ENCODE measurements around the gene FCRL3.

The FCRL3 gene

DNA sequence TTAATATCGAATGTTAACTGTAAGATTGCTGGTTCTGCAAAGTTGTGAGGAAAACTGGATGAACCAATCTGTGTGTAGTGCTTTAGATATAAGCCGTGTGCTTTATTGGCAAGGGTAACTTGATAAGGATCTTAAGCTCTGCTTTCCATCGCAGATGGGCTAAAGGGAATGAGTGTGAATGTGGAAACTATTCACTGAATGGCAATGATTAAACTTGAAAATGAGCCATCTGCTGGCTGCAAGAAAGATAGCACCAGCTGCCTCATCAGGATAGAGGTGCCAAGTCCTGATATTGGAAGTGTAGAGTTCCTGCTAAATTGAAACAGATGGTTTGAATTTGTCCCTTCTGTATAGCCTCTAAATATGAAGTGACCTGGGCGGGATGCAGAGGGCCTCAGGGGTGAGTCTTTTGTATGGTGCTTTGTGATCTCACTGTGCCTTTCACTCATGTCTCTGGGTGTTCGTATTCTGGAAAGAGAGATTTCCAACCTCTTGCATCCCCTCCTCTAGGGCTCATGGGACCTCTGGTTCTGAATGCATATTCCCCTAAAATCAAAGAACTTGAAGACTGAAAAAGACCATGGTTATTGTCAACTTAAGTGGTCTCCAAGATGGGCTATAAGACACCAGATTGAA is 9.2 kb downstream of the FCRL3 start:
- peaks cover 86% of the 10 kb centered on the region for H3K79me2 ChIP-seq (ENCODE audit: insufficient read depth, low read length)
- H4K20me1 ChIP-seq (ENCODE audit: low read depth, low read length): 0 out of 2 replicates have a peak, but pooled peaks cover 6% of the 10 kb centered on the region
- peak overlapping the region; percentile 44 for H3K4me2 ChIP-seq (ENCODE audit: low read depth, low read length, poor library complexity, severe bottlenecking)
- H3K36me3 ChIP-seq (ENCODE audit: low read length): peaks cover 76% of the 10 kb centered on the region
- H3K9me3 ChIP-seq (ENCODE audit: insufficient read depth, low read length): no peaks in the 10 kb centered on the region
- H3F3A ChIP-seq (ENCODE audit: insufficient read depth): peaks cover 77% of the 10 kb centered on the region
- H3K4me3 ChIP-seq (ENCODE audit: insufficient read depth, low read length, poor library complexity, severe bottlenecking): no peak overlapping the region
- no peaks in the 10 kb centered on the region for H3K9me2 ChIP-seq (replicated peaks; ENCODE audit: insufficient read depth, low read length)
- H3K9ac ChIP-seq (ENCODE audit: low read length): no peak overlapping the region; the same call in 1 of the 2 replicates
- no peaks in the 10 kb centered on the region for H3K27me3 ChIP-seq (ENCODE audit: low read length)
- peak overlapping the region; percentile 94 for H3K27ac ChIP-seq (ENCODE audit: low read depth, low read length)
- TF ChIP-seq, protein P1, sequence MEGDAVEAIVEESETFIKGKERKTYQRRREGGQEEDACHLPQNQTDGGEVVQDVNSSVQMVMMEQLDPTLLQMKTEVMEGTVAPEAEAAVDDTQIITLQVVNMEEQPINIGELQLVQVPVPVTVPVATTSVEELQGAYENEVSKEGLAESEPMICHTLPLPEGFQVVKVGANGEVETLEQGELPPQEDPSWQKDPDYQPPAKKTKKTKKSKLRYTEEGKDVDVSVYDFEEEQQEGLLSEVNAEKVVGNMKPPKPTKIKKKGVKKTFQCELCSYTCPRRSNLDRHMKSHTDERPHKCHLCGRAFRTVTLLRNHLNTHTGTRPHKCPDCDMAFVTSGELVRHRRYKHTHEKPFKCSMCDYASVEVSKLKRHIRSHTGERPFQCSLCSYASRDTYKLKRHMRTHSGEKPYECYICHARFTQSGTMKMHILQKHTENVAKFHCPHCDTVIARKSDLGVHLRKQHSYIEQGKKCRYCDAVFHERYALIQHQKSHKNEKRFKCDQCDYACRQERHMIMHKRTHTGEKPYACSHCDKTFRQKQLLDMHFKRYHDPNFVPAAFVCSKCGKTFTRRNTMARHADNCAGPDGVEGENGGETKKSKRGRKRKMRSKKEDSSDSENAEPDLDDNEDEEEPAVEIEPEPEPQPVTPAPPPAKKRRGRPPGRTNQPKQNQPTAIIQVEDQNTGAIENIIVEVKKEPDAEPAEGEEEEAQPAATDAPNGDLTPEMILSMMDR (IDR thresholded peaks at IDR 0.05; ENCODE audit: insufficient read depth, low read length, poor library complexity, severe bottlenecking): peak; percentile 39
- no peak for TF ChIP-seq EZH2phosphoT487 (conservative IDR thresholded peaks at IDR 0.05; ENCODE audit: low read length)
- H2AFZ ChIP-seq (ENCODE audit: low read depth, low read length, severe bottlenecking): no peak overlapping the region

DNA sequence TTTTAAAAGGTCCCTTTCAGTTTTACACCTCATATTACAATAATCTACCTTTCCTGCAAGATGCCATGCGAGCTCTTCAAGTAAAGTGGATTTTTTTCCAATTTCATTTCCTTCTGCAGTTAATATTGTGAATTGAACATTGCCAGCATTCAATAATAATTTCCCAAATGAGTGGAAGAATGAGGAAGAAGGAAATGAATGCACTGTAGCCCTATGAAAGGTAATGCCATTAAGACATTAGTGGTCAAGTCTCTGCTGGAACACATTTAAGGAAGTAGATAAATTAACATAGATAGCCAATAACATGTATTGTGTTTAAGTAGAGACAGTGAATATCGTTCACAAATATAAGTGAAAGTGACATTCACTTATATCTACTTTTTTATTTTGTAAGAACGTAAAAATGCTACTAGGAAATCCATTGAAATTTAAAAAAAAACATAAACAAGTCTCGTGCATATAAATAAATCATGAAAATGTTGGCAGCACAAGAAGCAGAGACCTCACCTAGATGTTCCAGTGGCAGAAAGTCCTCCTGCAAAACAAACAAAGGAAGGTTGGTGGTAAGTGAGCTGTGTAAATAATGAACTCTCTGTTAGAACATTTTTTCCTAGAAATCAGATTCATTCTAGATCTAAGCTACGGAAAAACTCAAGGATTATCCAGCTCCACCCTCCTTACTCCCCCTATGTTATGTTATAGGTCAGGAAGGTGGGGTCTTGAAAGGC is 17.7 kb downstream of the FCRL3 start:
- TF ChIP-seq, protein P1 (IDR thresholded peaks at IDR 0.05; ENCODE audit: insufficient read depth, low read length, poor library complexity, severe bottlenecking): no peak
- TF ChIP-seq EZH2phosphoT487 (conservative IDR thresholded peaks at IDR 0.05; ENCODE audit: low read length): no peak

DNA sequence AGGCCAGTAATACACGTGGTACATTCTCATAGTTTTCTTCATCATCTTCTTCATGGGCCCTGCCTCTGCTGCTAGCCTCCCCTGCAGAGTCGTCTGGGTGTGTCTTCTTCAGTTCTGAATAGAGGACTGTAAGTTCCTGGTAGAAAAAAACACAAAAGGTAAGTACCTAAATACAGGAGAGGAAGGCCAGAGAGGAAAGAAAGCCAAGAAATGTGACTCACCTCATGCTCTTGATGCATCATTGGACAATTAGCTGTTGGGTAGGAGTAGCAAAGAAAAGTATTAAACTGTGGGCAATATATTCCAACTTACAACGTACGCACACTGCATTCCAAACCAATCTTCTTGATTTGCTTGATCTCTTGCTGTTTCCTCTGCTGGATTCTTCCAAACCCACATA is 21.8 kb downstream of the FCRL3 start:
- no peak for TF ChIP-seq EZH2phosphoT487 (conservative IDR thresholded peaks at IDR 0.05; ENCODE audit: low read length)
- TF ChIP-seq, protein P1 (IDR thresholded peaks at IDR 0.05; ENCODE audit: insufficient read depth, low read length, poor library complexity, severe bottlenecking): no peak
- Histone ChIP-seq H4K20me1 (ENCODE audit: low read depth, low read length) (no peaks in the 10 kb centered on the region), H3K4me2 (ENCODE audit: low read depth, low read length, poor library complexity, severe bottlenecking) (no peak overlapping the region), H3K4me3 (ENCODE audit: insufficient read depth, low read length, poor library complexity, severe bottlenecking) (no peak overlapping the region), H3F3A (ENCODE audit: insufficient read depth) (peaks cover 55% of the 10 kb centered on the region), H3K27me3 (ENCODE audit: low read length) (no peaks in the 10 kb centered on the region), H2AFZ (ENCODE audit: low read depth, low read length, severe bottlenecking) (no peak overlapping the region), H3K27ac (ENCODE audit: low read depth, low read length) (no peak overlapping the region), H3K36me3 (ENCODE audit: low read length) (peaks cover 87% of the 10 kb centered on the region), H3K9me2 (replicated peaks; ENCODE audit: insufficient read depth, low read length) (no peaks in the 10 kb centered on the region), H3K9me3 (ENCODE audit: insufficient read depth, low read length) (peaks cover 10% of the 10 kb centered on the region; the same call in 1 of the 2 replicates), H3K9ac (ENCODE audit: low read length) (no peak overlapping the region), H3K79me2 (ENCODE audit: insufficient read depth, low read length) (0 out of 2 replicates have a peak, but pooled peaks cover 1% of the 10 kb centered on the region)

More for the DNA sequence above, 17.7 kb downstream of the FCRL3 start:
- peaks cover 43% of the 10 kb centered on the region for H3K79me2 ChIP-seq (ENCODE audit: insufficient read depth, low read length)
- H3K27ac ChIP-seq (ENCODE audit: low read depth, low read length): no peak overlapping the region
- peaks cover 20% of the 10 kb centered on the region for H3F3A ChIP-seq (ENCODE audit: insufficient read depth)
- no peak overlapping the region for H3K9ac ChIP-seq (ENCODE audit: low read length)
- H3K9me2 ChIP-seq (replicated peaks; ENCODE audit: insufficient read depth, low read length): no peaks in the 10 kb centered on the region
- no peaks in the 10 kb centered on the region for H4K20me1 ChIP-seq (ENCODE audit: low read depth, low read length)
- peaks cover 88% of the 10 kb centered on the region for H3K36me3 ChIP-seq (ENCODE audit: low read length)
- no peak overlapping the region for H3K4me2 ChIP-seq (ENCODE audit: low read depth, low read length, poor library complexity, severe bottlenecking)
- no peaks in the 10 kb centered on the region for H3K27me3 ChIP-seq (ENCODE audit: low read length)
- H3K9me3 ChIP-seq (ENCODE audit: insufficient read depth, low read length): no peaks in the 10 kb centered on the region; the same call in 1 of the 2 replicates
- no peak overlapping the region for H2AFZ ChIP-seq (ENCODE audit: low read depth, low read length, severe bottlenecking)
- H3K4me3 ChIP-seq (ENCODE audit: insufficient read depth, low read length, poor library complexity, severe bottlenecking): no peak overlapping the region

Data from SU-DHL-6 (cell line).